NT2/D1 (cell line): Measurements from ENCODE around the gene CIC.
"Not testable (repeated sequence)": the region's sequence is repeated elsewhere in the genome, so short reads cannot be mapped to it uniquely, and the experiment has no call there.

ENCODE experiments used
- DNase-seq: peaks from one replicate; pipeline ENCODE4 v3.0.0-alpha.2; 2011; ENCODE audit warnings: low read depth, low spot score
- H3K27me3 ChIP-seq: 2 replicates; pipeline ENCODE4 v1.6.0; 2011; ENCODE audit warnings: mild to moderate bottlenecking; ENCODE audit not compliant: insufficient read length, insufficient read depth
- H3K36me3 ChIP-seq: 2 replicates; pipeline ENCODE4 v1.6.1; 2011; ENCODE audit warnings: mild to moderate bottlenecking, low read length, mixed read lengths; ENCODE audit not compliant: insufficient read depth, insufficient read length
- H3K4me1 ChIP-seq: 2 replicates; pipeline ENCODE4 v1.5.1; 2011; ENCODE audit not compliant: insufficient read depth, insufficient read length
- H3K4me3 ChIP-seq: 2 replicates; pipeline ENCODE4 v1.5.1; 2011; ENCODE audit warnings: low read depth; ENCODE audit not compliant: insufficient read length
- H3K9ac ChIP-seq: 2 replicates; pipeline ENCODE4 v1.6.0; 2011; ENCODE audit warnings: low read depth; ENCODE audit not compliant: insufficient read length
- H3K9me3 ChIP-seq: 2 replicates; pipeline ENCODE4 v1.5.1; 2011; ENCODE audit warnings: mild to moderate bottlenecking, low read length; ENCODE audit not compliant: insufficient read depth
- SUZ12 ChIP-seq: IDR thresholded peaks from 2 replicates; pipeline ENCODE4 v1.6.1; 2011; ENCODE audit not compliant: insufficient read length, insufficient read depth; ENCODE audit errors: extremely low read depth
- YY1 ChIP-seq: IDR thresholded peaks from 2 replicates; pipeline ENCODE4 v1.6.1; 2011; ENCODE audit not compliant: insufficient read length, insufficient read depth
- ZNF274 ChIP-seq: IDR thresholded peaks from 2 replicates; pipeline ENCODE4 v1.6.1; 2011; ENCODE audit warnings: mild to moderate bottlenecking, low read depth, low read length

CIC gene

GRCh38 chr19:42332059-42332458 lies 63.0 kb downstream of the CIC start:
- H3K4me3 ChIP-seq = no peak overlapping the region
- no peak for DNase-seq
- no peak overlapping the region for H3K9ac ChIP-seq
- no peaks in the 10 kb centered on the region for H3K27me3 ChIP-seq
- no peaks in the 10 kb centered on the region for H3K9me3 ChIP-seq
- peaks cover 14% of the 10 kb centered on the region for H3K36me3 ChIP-seq
- TF ChIP-seq YY1 = no peak
- no peak for TF ChIP-seq SUZ12
- TF ChIP-seq ZNF274 = no peak
- H3K4me1 ChIP-seq = peaks cover 5% of the 10 kb centered on the region

GRCh38 chr19:42333018-42333417 lies 64.0 kb downstream of the CIC start:
- Histone ChIP-seq H3K4me3 (no peak overlapping the region), H3K9me3 (no peaks in the 10 kb centered on the region), H3K9ac (no peak overlapping the region), H3K27me3 (no peaks in the 10 kb centered on the region), H3K36me3 (peaks cover 16% of the 10 kb centered on the region), H3K4me1 (peaks cover 4% of the 10 kb centered on the region)
- TF ChIP-seq SUZ12 (no peak), YY1 (no peak), ZNF274 (no peak)
- no peak for DNase-seq

GRCh38 chr19:42333975-42334696 lies 65.1 kb downstream of the CIC start:
- DNase-seq = no peak
- Histone ChIP-seq H3K27me3 (no peaks in the 10 kb centered on the region), H3K36me3 (peaks cover 16% of the 10 kb centered on the region), H3K4me3 (no peak overlapping the region), H3K9me3 (no peaks in the 10 kb centered on the region), H3K4me1 (peaks cover 3% of the 10 kb centered on the region), H3K9ac (no peak overlapping the region)
- TF ChIP-seq YY1 = no peak
- TF ChIP-seq SUZ12 = no peak
- TF ChIP-seq ZNF274 = no peak

GRCh38 chr19:42334697-42335373 lies 65.8 kb downstream of the CIC start:
- Histone ChIP-seq H3K27me3 (no peaks in the 10 kb centered on the region), H3K36me3 (peaks cover 16% of the 10 kb centered on the region), H3K4me3 (no peak overlapping the region), H3K4me1 (no peaks in the 10 kb centered on the region), H3K9me3 (no peaks in the 10 kb centered on the region), H3K9ac (no peak overlapping the region)
- no peak for TF ChIP-seq YY1
- TF ChIP-seq ZNF274 = no peak
- no peak for TF ChIP-seq SUZ12
- DNase-seq = no peak

- Histone ChIP-seq H3K4me3 (no peak overlapping the region), H3K9ac (no peak overlapping the region), H3K36me3 (peaks cover 16% of the 10 kb centered on the region), H3K9me3 (no peaks in the 10 kb centered on the region), H3K27me3 (no peaks in the 10 kb centered on the region), H3K4me1 (no peaks in the 10 kb centered on the region)
- no peak for DNase-seq
- no peak for TF ChIP-seq SUZ12
- no peak for TF ChIP-seq ZNF274
- TF ChIP-seq YY1 = no peak
These were observed 66.4 kb downstream of the CIC start for GRCh38 chr19:42335374-42335936.

- H3K9me3 ChIP-seq = no peaks in the 10 kb centered on the region
- no peak for DNase-seq
- no peaks in the 10 kb centered on the region for H3K4me1 ChIP-seq
- H3K9ac ChIP-seq = no peak overlapping the region
- no peak for TF ChIP-seq ZNF274
- TF ChIP-seq YY1 = no peak
- no peak for TF ChIP-seq SUZ12
- H3K4me3 ChIP-seq = no peak overlapping the region
- peaks cover 16% of the 10 kb centered on the region for H3K36me3 ChIP-seq
- no peaks in the 10 kb centered on the region for H3K27me3 ChIP-seq
These were observed 66.9 kb downstream of the CIC start for GRCh38 chr19:42335971-42336370.

GRCh38 chr19:42339126-42339860 lies 70.2 kb downstream of the CIC start:
- not testable (repeated sequence) for H3K4me1 ChIP-seq, H3K9ac ChIP-seq, H3K9me3 ChIP-seq, DNase-seq, H3K4me3 ChIP-seq, H3K27me3 ChIP-seq
- peaks cover 21% of the 10 kb centered on the region for H3K36me3 ChIP-seq

GRCh38 chr19:42339922-42340321 lies 70.9 kb downstream of the CIC start:
- not testable (repeated sequence) for H3K4me3 ChIP-seq, DNase-seq, H3K9ac ChIP-seq, H3K4me1 ChIP-seq, H3K27me3 ChIP-seq, H3K9me3 ChIP-seq
- H3K36me3 ChIP-seq = peaks cover 24% of the 10 kb centered on the region
